KMS-11 (cell line): Measurements from ENCODE around the gene EPHA7.

ENCODE experiments used
- H2AFZ ChIP-seq: fragments of 200-600 bp; sonication (generic); 2 replicates; pipeline ENCODE4 v1.6.1; 2016; ENCODE audit warnings: antibody characterized with exemption, mixed run types, low read depth
- H3K27ac ChIP-seq: fragments of 200-600 bp; sonication (generic); 2 replicates; pipeline ENCODE4 v1.6.1; 2016; ENCODE audit warnings: mild to moderate bottlenecking, mixed run types
- H3K27me3 ChIP-seq: fragments of 200-600 bp; sonication (generic); 2 replicates; pipeline ENCODE4 v1.6.1; 2017; ENCODE audit warnings: mild to moderate bottlenecking, low read depth, mixed run types, moderate library complexity; ENCODE audit not compliant: insufficient read depth
- H3K36me3 ChIP-seq: fragments of 200-600 bp; sonication (generic); 2 replicates; pipeline ENCODE4 v1.6.1; 2017; ENCODE audit warnings: mild to moderate bottlenecking, mixed run types; ENCODE audit not compliant: insufficient read depth
- H3K4me1 ChIP-seq: fragments of 200-600 bp; sonication (generic); 2 replicates; pipeline ENCODE4 v1.6.1; 2016; ENCODE audit warnings: mild to moderate bottlenecking, low read depth, mixed run types; ENCODE audit not compliant: poor library complexity, severe bottlenecking
- H3K4me2 ChIP-seq: fragments of 200-600 bp; sonication (generic); 2 replicates; pipeline ENCODE4 v1.7.0; 2016; ENCODE audit warnings: mild to moderate bottlenecking, mixed run types
- H3K4me3 ChIP-seq: fragments of 200-600 bp; sonication (generic); IDR thresholded peaks from 2 replicates; pipeline ENCODE4 v1.6.1; 2017; ENCODE audit warnings: low read depth, low read length, mixed read lengths; ENCODE audit not compliant: insufficient read depth
- H3K79me2 ChIP-seq: fragments of 200-600 bp; sonication (generic); 2 replicates; pipeline ENCODE4 v1.6.1; 2016; ENCODE audit warnings: low read depth, mixed run types; ENCODE audit not compliant: insufficient read depth
- H3K9ac ChIP-seq: fragments of 200-600 bp; sonication (generic); 2 replicates; pipeline ENCODE4 v1.6.1; 2016; ENCODE audit warnings: mild to moderate bottlenecking, mixed run types
- H4K20me1 ChIP-seq: fragments of 200-600 bp; sonication (generic); 2 replicates; pipeline ENCODE4 v1.6.1; 2016; ENCODE audit warnings: mild to moderate bottlenecking, mixed run types; ENCODE audit not compliant: insufficient read depth
- TF ChIP-seq, protein P1 (sequence below): fragments of 200-600 bp; sonication (generic); conservative IDR thresholded peaks from 2 replicates; pipeline ENCODE4 v1.6.1; 2017; ENCODE audit warnings: low read depth, mild to moderate bottlenecking, antibody characterized with exemption, low read length, moderate library complexity, mixed read lengths

The EPHA7 gene

GRCh38 chr6:93299622-93300021, 119.7 kb downstream of the EPHA7 start:
- no peaks in the 10 kb centered on the region for H3K36me3 ChIP-seq
- H2AFZ ChIP-seq = no peak overlapping the region
- no peaks in the 10 kb centered on the region for H3K79me2 ChIP-seq
- TF ChIP-seq, protein P1, sequence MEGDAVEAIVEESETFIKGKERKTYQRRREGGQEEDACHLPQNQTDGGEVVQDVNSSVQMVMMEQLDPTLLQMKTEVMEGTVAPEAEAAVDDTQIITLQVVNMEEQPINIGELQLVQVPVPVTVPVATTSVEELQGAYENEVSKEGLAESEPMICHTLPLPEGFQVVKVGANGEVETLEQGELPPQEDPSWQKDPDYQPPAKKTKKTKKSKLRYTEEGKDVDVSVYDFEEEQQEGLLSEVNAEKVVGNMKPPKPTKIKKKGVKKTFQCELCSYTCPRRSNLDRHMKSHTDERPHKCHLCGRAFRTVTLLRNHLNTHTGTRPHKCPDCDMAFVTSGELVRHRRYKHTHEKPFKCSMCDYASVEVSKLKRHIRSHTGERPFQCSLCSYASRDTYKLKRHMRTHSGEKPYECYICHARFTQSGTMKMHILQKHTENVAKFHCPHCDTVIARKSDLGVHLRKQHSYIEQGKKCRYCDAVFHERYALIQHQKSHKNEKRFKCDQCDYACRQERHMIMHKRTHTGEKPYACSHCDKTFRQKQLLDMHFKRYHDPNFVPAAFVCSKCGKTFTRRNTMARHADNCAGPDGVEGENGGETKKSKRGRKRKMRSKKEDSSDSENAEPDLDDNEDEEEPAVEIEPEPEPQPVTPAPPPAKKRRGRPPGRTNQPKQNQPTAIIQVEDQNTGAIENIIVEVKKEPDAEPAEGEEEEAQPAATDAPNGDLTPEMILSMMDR = no peak
- no peaks in the 10 kb centered on the region for H4K20me1 ChIP-seq
- H3K27ac ChIP-seq = no peak overlapping the region
- no peak overlapping the region for H3K4me2 ChIP-seq
- no peaks in the 10 kb centered on the region for H3K4me1 ChIP-seq
- H3K4me3 ChIP-seq = no peak overlapping the region
- H3K9ac ChIP-seq = no peak overlapping the region
- no peaks in the 10 kb centered on the region for H3K27me3 ChIP-seq

GRCh38 chr6:93295631-93296030, 123.7 kb downstream of the EPHA7 start:
- Histone ChIP-seq H3K79me2 (no peaks in the 10 kb centered on the region), H3K4me1 (no peaks in the 10 kb centered on the region), H2AFZ (no peak overlapping the region), H3K9ac (no peak overlapping the region), H3K4me3 (no peak overlapping the region), H3K27me3 (no peaks in the 10 kb centered on the region), H3K27ac (no peak overlapping the region), H3K4me2 (no peak overlapping the region), H3K36me3 (no peaks in the 10 kb centered on the region), H4K20me1 (no peaks in the 10 kb centered on the region)
- TF ChIP-seq, protein P1 = no peak

DNA sequence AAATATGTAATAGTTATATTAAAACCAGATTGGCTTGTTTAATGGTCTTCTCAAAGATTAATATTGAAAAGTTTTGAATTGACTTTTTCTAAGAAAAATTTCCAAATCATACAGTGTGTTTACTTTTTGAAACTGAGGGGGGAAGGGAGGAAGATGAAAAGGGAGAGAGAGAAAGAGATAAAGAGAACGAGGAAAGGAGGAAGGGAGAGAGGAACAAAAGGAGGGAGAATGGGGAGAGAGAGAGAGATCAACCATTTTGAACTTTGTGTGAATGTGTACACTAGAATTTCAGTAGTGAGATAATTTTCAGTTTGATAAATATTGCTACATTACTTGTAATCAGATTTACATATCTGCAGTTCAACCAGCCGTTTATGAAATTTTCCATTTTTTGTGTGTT, 124.5 kb downstream of the EPHA7 start:
- Histone ChIP-seq H2AFZ (no peak overlapping the region), H3K4me1 (no peaks in the 10 kb centered on the region), H4K20me1 (no peaks in the 10 kb centered on the region), H3K79me2 (no peaks in the 10 kb centered on the region), H3K4me2 (no peak overlapping the region), H3K4me3 (no peak overlapping the region), H3K36me3 (no peaks in the 10 kb centered on the region), H3K9ac (no peak overlapping the region), H3K27ac (no peak overlapping the region), H3K27me3 (no peaks in the 10 kb centered on the region)
- TF ChIP-seq, protein P1 = no peak

- no peak overlapping the region for H3K4me2 ChIP-seq
- H3K4me3 ChIP-seq = no peak overlapping the region
- H3K27me3 ChIP-seq = no peaks in the 10 kb centered on the region
- H2AFZ ChIP-seq = no peak overlapping the region
- H4K20me1 ChIP-seq = no peaks in the 10 kb centered on the region
- no peaks in the 10 kb centered on the region for H3K4me1 ChIP-seq
- no peaks in the 10 kb centered on the region for H3K36me3 ChIP-seq
- H3K27ac ChIP-seq = no peak overlapping the region
- no peak overlapping the region for H3K9ac ChIP-seq
- TF ChIP-seq, protein P1 = no peak
- H3K79me2 ChIP-seq = no peaks in the 10 kb centered on the region
These were observed 125.5 kb downstream of the EPHA7 start for GRCh38 chr6:93293872-93294271.
